Measurements from ENCODE around the gene ZNF805. TPM values are rescaled to one million over a fixed set of nuclear protein-coding genes. Genes with fewer than 3 reads are reported as not detected.
"Not testable (repeated sequence)": the region's sequence is repeated elsewhere in the genome, so short reads cannot be mapped to it uniquely, and the experiment has no call there.

The ZNF805 gene
- total RNA-seq, 1 experiment from 2014 or later, result 9.2 TPM

DNA sequence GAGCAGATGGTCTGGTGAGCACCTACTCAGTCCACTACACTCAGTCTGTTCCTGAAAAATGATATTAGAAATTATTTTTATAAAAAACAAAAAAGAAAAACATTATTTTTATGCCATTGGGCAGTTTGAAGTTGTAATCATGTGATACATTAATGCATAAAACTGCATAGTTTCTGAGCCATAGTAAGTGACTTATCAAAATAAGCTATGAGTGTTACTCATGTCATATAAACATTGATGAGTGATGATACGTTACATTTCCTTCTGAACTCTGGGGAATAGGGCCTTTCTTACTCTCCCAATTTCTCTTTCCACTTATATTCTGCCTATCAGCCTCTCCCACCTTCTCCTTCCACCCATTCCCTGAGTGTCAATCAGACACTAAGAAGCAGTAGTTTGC, 8.9 kb downstream of the ZNF805 start:
- no peaks in the 10 kb centered on the region for H4K20me1 ChIP-seq (ENCODE audit: insufficient read depth)
- BruUV-seq (replicated peaks), result no TSS peak
- H3K4me1 ChIP-seq (ENCODE audit: control insufficient read depth in 1 of 2, insufficient read depth in 2 of 2, low read length in 2 of 2), result no peaks in the 10 kb centered on the region
- ChIA-PET POLR2A (no interaction called here), CTCF (no interaction called here), RAD21 (ENCODE audit: low non-redundant PET in 1 of 2, low total read pairs in 2 of 2, uncharacterized antibody in 2 of 2, unreplicated experiment in 2 of 2) (no interaction called here)
- no peaks in the 10 kb centered on the region for H3K9me2 ChIP-seq (ENCODE audit: insufficient read depth)
- no peak overlapping the region for H3K27ac ChIP-seq (ENCODE audit: low read depth, low read length)
- H3K4me2 ChIP-seq (ENCODE audit: low read length), result no peak overlapping the region
- no peaks in the 10 kb centered on the region for H3K27me3 ChIP-seq (ENCODE audit: insufficient read depth, low read length)
- H3K79me2 ChIP-seq (ENCODE audit: insufficient read depth, low read length), result peaks cover 6% of the 10 kb centered on the region; the same call in 1 of the 2 replicates
- no peaks in the 10 kb centered on the region for H3K9me3 ChIP-seq (ENCODE audit: control insufficient read depth in 1 of 2, insufficient read depth in 1 of 2, low read depth in 1 of 2, low read length in 2 of 2)
- H2AFZ ChIP-seq (ENCODE audit: low read depth, low read length, poor library complexity, severe bottlenecking), result no peak overlapping the region
- intact Hi-C loops (cut with micrococcal nuclease), result no loop called here
- no peak for TF ChIP-seq RAD21 (IDR thresholded peaks at IDR 0.05; ENCODE audit: low read depth)
- TF ChIP-seq JUND (IDR thresholded peaks at IDR 0.05), result no peak
- TF ChIP-seq ZNF274 (IDR thresholded peaks at IDR 0.05; ENCODE audit: low read depth, low read length), result no peak
- TF ChIP-seq ELF1 (IDR thresholded peaks at IDR 0.05; ENCODE audit: borderline replicate concordance, low read depth), result no peak
- no peak for TF ChIP-seq SRF (IDR thresholded peaks at IDR 0.05; ENCODE audit: low read depth)
- no peak for TF ChIP-seq CEBPB (IDR thresholded peaks at IDR 0.05; ENCODE audit: low read depth)
- ATAC-seq (no peak), DNase-seq (ENCODE audit: low read depth, low spot score) (no peak)
- H3K4me3 ChIP-seq (replicated peaks in 1 of 2; ENCODE audit: low read depth in 1 of 2, low read length in 2 of 2), result no peak overlapping the region
- no peak overlapping the region for H3K9ac ChIP-seq (ENCODE audit: low read length)
- H3K36me3 ChIP-seq (ENCODE audit: control insufficient read depth in 1 of 2, insufficient read depth in 2 of 2, low read length in 2 of 2), result peaks cover 10 to 30% of the 10 kb centered on the region in 2 experiments; a peak in 3 of 4 replicates

DNA sequence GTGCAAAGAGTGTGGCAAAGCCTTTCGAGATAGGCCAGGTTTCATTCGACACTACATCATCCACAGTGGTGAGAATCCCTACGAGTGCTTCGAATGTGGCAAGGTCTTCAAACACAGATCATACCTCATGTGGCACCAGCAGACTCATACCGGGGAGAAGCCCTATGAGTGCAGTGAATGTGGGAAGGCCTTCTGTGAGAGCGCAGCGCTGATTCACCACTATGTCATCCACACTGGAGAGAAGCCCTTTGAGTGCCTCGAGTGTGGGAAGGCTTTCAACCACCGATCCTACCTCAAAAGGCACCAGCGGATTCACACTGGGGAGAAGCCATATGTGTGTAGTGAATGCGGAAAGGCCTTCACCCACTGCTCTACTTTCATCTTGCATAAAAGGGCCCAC, 13.3 kb downstream of the ZNF805 start:
- H3K27me3 ChIP-seq (ENCODE audit: insufficient read depth, low read length); H3K4me2 ChIP-seq (ENCODE audit: low read length); H3K9me2 ChIP-seq (ENCODE audit: insufficient read depth); H2AFZ ChIP-seq (ENCODE audit: low read depth, low read length, poor library complexity, severe bottlenecking); H3K27ac ChIP-seq (ENCODE audit: low read depth, low read length); RAD21 ChIA-PET (ENCODE audit: low non-redundant PET in 1 of 2, low total read pairs in 2 of 2, uncharacterized antibody in 2 of 2, unreplicated experiment in 2 of 2); H3K9me3 ChIP-seq (ENCODE audit: control insufficient read depth in 1 of 2, insufficient read depth in 1 of 2, low read depth in 1 of 2, low read length in 2 of 2); H3K79me2 ChIP-seq (ENCODE audit: insufficient read depth, low read length); ATAC-seq; H4K20me1 ChIP-seq (ENCODE audit: insufficient read depth); POLR2A ChIA-PET; H3K9ac ChIP-seq (ENCODE audit: low read length); intact Hi-C loops (cut with micrococcal nuclease); H3K4me3 ChIP-seq (replicated peaks in 1 of 2; ENCODE audit: low read depth in 1 of 2, low read length in 2 of 2); CTCF ChIA-PET; H3K4me1 ChIP-seq (ENCODE audit: control insufficient read depth in 1 of 2, insufficient read depth in 2 of 2, low read length in 2 of 2); DNase-seq (ENCODE audit: low read depth, low spot score); BruUV-seq (replicated peaks): not testable (repeated sequence)
- H3K36me3 ChIP-seq (ENCODE audit: control insufficient read depth in 1 of 2, insufficient read depth in 2 of 2, low read length in 2 of 2), result peaks cover 9 to 27% of the 10 kb centered on the region in 2 experiments; a peak in 3 of 4 replicates

Measured in HCT116 (cell line).